ENCODE results near the gene ATP11A.
"Not testable (repeated sequence)": the region's sequence is repeated elsewhere in the genome, so short reads cannot be mapped to it uniquely, and the experiment has no call there.

The ATP11A gene

DNA sequence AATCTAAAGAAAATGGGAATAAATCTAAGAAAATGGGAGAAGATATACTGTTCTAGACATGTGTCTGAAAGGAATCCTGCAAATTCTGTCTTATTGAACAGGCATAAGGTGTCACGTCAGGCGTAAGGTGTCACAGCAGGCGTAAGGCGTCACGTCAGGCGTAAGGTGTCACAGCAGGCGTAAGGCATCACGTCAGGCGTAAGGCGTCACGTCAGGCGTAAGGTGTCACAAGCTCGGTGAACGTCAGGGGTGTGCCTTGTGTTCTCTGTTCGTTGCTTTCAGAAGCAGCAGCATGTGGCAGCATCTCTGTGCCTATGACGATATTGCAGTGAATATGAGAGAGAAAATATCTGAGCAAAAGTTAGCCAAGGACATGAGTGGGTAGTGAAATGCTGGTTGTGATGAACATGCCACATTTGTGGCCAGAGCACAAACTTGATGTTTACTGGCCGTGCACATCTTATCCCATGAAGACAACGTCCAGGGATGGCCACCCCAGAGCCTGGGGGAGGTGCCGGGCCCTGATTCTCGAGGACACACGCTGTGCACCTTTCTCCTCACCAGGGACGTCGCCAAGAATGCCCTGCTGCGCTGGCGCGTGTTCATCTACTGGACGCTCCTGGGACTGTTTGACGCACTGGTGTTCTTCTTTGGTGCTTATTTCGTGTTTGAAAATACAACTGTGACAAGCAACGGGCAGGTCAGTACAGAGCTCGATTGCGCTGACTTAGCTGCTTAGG lies 172.2 kb downstream of the ATP11A start:
- peak; percentile 34 for DNase-seq (ENCODE audit: low spot score)

DNA sequence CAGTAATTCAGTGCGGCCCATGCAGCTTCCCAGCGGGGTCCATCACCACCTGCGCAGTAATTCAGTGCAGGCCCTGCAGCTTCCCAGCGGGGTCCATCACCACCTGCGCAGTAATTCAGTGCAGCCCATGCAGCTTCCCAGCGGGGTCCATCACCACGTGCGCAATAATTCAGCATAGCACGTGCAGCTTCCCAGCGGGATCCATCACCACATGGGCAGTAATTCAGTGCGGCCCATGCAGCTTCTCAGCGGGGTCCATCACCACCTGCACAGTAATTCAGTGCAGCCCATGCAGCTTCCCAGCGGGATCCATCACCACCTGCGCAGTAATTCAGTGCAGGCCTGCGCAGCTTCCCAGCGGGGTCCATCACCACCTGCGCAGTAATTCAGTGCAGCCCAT lies 173.5 kb downstream of the ATP11A start:
- not testable (repeated sequence) for DNase-seq (ENCODE audit: low spot score)

DNA sequence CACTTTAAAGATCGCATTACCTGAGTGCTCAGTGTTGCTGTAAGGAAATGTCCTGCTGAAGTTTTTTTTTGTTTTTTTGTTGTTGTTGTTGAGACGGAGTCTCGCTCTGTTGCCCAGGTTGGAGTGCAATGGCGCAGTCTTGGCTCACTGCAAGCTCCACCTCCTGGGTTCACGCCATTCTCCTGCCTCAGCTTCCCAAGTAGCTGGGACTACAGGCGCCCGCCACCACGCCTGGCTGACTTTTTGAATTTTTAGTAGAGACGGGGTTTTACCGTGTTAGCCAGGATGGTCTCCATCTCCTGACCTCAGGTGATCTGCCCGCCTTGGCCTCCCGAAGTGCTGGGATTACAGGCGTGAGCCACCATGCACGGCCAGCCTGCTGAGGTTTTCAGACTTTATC lies 175.6 kb downstream of the ATP11A start:
- DNase-seq (ENCODE audit: low spot score) = not testable (repeated sequence)

DNA sequence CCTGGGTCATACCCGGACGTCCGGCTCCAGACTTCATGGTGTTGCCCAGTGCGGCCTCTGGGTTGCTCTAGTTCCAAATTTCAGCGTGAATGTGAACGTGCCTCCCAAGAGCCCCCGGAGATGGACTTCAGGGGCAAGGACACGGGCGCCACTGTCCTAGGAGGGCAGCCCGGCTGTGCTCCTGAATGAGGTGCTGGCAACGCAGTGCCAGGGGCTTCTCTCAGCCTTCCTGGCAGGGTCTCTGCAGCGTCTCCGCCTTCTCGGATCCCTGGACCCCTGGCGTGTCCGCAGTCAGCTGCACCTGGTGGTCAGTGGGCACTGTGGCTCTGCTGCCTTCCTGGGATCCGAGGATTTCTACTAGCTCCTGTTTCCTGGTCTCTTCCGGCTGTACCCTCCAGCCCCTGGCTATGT lies 177.5 kb downstream of the ATP11A start:
- no peak for DNase-seq (ENCODE audit: low spot score)

DNA sequence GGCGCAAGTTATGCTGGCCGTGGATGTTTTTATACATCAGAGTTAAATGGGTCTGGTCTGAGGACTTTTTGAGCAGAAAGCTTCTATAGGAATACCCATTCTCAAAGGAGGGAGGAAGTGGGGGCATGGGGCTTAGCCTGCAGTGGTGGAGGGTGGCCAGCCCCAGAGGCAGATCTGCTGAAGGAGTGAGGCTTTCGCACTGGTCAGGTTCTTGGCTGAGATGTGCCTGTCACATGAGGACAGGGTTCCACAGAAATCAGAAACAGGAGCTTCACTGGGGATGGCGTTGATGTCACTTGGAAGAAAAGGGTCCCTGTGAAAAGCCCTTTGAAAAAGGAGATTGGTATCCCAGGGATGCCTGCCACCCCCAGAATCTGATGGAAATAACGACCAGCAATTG lies 178.5 kb downstream of the ATP11A start:
- no peak for DNase-seq (ENCODE audit: low spot score)

DNA sequence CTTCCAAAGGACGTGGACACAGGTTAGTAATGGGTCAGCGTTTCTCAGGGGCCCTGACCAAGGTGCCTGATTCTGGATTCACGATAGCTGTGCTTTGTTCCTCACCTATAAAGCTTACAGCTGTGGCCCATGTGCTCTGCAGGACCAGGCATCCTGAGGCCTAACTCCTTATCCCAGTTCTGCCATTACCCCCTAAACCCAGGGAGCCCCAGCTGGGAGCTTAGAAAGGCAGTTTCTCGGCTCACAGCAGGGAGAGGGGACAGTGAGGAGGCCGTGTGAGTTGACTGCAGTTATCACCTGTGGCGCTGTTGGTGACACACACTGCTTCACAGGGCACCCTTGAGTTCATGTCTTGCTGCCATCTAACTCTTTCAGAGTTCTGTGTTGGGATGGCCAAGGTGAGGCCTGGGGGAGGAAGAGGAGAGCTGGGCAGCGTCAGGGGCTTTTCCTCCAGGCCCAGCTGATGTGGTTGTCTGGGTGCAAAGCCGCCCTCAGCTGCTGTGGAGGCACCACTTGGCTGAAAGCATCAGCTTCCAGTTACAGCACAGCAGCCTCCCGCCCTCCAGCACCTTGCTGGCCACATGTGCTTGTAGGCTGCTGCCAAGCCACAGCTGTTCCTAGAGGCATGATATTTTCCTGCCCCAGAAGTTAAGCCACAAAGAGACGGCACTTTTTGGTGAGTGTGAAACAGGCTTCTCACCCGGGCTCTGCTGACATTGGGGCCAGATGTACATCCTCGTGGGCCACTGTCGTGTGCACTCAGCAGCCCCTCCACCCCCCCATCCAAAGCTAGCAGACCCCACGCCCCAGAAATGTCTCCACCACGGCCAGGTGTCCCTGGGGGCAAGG lies 179.6 kb downstream of the ATP11A start:
- no peak for DNase-seq (ENCODE audit: low spot score)

DNA sequence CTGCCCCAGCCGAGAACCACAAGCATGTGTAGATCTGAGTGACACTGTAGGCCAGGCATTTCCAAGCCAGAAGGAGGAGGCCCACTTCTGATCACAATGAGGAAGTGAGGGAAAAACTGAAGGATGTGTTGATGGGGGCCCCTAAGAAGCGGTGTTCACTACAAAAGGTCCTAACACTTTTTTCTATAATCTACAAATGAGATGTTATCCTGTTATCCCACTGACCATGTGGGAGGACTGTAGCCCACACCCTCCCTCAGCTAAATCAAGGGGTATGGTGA lies 180.2 kb downstream of the ATP11A start:
- DNase-seq (ENCODE audit: low spot score) = no peak

DNA sequence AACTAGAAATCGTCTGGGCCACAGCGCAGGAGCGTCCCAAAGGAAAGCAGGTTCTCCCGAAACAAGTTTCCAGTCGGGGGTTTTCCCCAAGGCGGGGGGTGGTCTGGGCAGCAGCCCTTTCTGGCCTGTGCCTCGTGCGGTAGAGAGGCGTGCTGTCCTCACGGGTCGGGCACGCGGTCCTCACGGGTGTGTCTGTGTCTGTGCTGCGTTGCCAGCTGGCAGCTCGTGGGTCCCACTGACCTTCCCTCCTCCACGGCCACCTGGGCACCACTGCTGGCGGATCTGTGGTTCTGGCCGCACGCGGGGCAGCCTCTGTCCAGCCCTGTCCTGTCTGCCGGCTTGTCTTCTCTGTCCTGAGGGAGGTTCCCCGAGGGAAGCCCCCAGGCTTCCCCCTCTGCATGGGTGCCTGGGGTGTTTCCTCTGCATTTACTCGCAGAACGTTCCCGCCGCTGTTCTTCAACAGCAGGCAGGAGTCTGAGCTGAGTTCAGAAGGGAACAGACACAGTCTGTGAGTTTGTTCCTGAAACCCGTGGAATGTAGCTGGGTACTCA lies 181.0 kb downstream of the ATP11A start:
- DNase-seq (ENCODE audit: low spot score) = no peak

DNA sequence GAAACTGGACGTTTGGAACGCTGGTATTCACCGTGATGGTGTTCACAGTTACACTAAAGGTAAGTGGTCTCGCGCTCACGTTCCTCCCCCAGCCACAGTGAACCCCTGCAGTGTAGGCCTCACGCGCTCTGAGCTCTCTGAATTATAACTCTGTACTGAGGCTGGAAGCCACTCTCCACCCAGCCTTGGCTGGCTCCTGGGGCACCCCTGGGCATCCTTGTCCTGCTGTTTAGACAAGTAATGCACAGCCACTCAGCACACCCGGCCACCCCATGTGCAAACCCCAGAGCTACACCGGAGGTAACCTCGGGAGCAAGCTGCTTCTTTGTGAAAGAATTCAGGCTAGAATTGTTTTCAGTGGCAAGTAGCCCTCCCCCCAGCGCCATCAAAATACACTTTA lies 181.9 kb downstream of the ATP11A start:
- DNase-seq (ENCODE audit: low spot score) = no peak

DNA sequence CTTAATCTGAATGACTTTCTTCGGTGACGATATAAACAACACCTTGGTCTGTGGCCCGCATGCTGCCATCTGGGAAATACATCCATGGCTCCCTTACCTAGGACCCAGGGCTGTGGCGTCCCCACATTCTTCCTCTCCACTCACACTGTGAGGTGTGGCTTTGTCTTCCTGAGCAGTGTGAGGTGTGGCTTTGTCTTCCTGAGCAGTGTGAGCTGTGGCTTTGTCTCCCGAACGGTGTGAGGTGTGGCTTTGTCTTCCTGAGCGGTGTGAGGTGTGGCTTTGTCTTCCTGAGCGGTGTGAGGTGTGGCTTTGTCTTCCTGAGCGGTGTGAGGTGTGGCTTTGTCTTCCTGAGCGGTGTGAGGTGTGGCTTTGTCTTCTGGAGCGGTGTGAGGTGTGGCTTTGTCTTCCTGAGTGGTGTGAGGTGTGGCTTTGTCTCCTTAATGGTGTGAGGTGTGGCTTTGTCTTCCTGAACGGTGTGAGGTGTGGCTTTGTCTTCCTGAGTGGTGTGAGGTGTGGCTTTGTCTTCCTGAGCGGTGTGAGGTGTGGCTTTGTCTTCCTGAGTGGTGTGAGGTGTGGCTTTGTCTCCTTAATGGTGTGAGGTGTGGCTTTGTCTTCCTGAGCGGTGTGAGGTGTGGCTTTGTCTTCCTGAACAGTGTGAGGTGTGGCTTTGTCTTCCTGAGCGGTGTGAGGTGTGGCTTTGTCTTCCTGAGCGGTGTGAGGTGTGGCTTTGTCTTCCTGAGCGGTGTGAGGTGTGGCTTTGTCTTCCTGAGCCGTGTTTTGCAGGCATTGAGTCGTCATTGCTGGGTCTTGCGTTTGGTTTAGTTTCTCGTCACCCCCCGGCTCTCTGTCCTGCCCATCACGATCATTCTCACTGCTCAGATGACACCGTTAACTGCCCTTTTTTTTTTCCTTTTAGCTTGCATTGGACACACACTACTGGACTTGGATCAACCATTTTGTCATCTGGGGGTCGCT lies 183.1 kb downstream of the ATP11A start:
- DNase-seq (ENCODE audit: low spot score) = not testable (repeated sequence)

DNA sequence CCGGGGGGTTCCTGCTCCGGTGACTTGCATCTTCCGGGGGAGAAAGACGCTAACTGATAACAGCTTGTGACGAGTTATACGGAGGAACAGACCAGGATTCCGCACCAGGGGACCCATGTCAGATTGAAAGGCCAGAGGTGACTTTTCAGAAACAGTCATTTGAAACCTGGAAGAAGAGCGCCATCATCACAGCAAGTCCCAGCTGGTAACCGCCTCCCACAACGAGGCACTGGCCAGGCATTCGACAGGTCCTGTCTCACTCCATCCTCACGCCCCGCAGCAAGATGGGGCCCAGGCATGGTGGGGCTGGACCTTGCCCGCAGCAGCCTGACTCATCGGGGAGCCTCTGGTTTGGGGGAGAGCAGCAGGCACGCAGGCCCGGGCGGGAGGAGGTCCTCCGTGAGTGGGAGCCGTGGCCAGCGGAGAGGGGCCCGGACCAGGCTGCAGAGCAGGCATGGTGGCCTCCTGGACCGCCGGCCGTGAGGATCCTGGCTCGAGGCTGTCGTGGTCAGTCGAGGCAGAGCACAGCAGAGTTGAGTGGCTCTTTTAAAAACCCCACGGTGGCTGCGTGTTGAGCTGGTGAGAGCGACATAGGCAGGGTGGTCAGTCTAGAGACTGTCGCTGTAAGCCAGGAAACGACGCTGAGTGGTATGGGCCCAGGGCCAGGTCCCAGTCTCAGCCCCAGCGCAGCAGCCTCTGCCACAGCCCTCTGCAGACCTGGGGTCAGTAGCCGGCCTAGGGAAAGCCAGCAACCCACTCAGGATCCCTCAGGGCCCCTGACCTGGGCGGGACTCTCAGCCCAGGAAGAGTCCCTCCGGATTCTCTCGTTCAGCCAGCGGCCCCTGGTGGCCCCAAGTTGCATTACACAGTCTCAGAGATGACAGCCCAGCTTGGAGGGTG lies 184.3 kb downstream of the ATP11A start:
- peak; percentile 75 for DNase-seq (ENCODE audit: low spot score)

DNA sequence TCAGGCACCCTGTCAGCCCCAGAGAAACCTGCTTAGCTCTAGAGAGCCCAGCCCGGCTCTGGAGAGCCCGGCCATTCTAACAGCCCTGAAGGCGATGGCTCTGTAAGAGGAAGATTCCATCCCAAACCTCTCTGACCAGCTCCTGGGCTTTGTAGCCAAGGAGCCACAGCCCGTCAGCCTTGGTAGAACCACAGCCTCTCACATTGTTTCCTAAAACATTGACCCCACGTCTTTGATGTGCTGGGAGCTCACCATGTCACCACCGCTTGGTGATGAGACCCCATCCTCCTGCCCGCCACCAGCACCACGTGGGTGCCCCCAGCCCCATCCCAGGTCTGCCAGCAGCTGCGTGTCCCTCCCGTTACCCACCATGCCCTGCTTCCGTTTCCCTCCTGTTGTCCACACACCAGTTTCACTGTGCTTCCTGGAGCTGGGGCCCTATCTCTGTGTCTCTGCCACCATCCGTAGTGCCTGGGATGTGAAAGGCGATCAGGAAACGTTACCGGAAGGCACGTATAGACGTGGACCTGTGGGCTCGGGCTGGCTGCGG lies 185.0 kb downstream of the ATP11A start:
- DNase-seq (ENCODE audit: low spot score) = no peak

DNA sequence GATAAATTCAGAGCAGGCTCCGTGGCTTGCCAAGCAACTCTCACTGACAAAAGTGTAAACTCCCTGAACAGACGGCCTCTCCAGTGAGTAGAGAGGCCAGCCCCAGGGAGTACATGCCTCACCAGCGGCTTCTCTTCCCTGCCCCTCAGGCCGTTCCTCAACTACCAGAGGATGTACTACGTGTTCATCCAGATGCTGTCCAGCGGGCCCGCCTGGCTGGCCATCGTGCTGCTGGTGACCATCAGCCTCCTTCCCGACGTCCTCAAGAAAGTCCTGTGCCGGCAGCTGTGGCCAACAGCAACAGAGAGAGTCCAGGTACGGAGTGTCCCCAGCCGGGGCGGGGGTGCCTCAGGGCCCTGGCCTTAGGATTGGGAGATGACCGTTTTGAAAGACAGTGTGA lies 185.8 kb downstream of the ATP11A start:
- no peak for DNase-seq (ENCODE audit: low spot score)

DNA sequence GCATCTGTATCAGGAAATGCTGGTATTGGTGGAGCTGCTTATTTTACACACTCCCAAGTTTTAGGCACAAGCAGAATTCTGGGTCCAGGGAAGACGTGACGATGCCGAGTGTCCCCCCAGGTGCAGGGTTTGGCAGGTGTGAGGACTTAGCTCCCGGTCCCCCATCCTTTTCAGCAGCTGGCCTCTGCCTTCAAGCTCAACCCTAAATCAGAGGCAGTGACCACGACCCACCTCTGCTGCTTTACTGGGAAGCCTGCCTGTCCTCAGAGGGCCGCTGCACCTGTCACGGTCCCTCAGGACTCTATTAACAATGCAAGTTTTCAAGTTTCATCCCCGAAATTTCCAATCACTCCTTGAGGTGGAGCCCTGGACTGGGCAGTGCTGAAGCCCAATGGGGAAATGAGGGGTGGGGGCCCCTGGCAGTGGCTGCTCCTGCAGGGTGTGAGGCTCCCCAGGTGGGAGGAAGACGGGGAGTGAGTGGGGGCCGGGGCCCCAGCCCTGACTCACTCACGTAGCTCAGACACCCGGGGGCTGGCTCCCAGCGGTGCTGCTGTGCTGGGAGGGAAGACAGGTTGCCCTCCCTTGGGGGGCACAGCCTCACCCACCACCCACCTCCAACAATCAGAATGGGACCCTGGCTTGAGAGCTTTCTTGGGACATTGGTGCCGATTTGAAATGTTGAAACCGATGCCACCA lies 186.6 kb downstream of the ATP11A start:
- no peak for DNase-seq (ENCODE audit: low spot score)

DNA sequence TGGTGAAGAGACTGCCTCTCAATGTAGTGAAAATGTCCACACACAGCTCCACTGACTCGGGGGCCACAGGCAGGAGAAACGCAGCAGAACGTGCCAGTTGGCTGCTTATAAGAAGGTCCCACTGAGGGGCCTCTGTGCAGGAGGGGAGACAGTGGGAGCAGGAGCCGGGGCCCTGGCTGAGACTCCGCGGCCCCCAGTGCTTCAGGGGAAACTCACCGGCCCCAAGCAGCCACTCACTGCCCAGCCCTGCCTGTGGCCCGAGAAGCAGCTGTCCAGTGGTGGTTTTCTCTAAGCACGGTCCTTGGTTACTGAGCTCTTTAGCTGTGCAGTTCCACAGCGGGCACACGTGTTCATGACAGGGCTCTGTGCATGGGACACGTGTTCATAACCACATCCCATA lies 187.2 kb downstream of the ATP11A start:
- no peak for DNase-seq (ENCODE audit: low spot score)

DNA sequence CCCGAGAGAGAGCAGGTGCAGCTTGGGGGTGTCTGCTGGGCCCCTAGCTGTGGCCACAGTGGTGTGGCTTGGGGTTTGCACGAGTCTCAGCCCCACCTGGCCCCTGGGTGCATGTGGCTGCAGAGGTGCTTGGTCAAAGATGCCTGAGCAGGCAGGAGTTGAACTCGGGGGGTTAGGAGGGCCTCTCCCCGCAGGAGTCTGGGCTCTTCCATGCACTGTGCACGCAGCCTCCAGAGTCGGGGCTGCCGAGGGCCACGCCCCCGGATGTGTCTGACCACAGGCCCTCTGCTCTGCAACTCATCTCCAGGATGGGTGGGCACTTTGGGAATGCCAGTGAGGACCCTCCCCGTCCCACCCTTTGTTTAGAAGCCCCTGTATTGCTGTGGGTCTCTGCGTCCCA lies 187.7 kb downstream of the ATP11A start:
- no peak for DNase-seq (ENCODE audit: low spot score)

DNA sequence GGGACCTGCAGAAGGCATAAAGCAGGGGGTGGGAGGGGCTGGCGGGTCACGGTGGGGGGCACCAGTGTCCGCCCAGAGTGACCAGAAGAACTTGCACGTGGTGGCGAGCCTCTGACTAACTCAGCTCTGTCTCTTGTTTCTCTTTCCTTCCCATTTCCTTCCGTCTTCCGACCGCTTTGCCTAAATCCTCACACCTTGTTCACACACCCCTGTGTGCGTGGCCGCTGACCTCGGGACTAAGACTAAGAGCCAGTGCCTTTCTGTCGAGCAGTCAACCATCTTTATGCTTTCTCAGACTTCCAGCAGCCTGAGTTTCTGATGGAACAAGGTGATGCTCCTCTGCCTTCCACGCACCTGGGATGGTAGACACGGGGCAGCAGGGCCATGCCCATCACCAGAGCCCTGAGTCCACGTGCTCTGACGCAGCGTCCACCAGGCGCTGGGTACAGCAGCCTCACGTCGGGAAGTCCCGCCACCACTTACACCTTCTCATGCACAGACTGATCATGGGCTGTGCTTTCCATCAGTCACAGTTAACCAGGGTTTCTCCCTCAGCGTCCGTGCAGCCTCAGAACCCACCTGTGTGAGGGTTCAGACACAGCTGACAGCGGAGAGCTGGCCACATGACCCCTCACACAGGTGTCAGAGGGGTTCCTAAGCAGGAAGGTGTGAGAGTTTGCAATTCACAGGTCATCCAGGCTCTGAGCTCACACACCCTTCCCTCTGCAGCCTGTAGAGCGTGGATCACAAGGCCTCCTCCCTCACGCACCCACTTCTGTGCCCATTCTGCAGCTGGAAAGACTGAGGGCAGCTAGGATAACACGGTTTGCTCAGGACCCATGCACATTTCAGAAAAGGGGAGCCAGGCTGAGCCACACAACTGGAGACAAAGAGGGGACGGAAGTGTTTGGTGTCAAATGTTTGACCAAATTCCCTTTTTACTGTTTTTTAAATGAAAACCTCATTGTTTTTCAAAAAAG lies 188.4 kb downstream of the ATP11A start:
- DNase-seq (ENCODE audit: low spot score) = no peak

DNA sequence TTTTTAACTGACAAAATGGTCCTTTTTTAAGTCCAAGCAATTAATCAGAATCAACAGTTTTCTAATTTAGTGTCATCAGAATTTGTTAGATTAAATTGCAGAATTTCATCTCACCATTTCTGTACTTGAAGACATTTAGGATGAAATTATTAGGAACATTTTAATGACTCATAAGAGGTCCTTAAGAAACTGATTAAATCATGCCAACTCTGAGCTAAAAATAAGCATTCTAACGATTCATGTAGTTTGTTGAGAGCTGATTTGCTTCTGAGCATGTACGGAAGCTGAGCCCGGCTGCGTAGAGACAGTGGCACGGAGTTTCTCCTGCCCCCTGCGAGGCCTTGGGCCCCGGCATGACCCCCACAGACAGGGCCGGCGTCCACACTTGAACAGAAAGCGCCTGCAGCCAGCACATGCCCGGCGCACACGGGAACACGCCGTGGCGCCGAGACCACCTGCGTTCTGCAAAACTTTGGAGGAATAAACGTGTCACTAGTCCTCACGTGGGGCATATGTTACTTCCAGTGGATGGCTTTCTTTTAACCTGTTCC lies 189.5 kb downstream of the ATP11A start:
- DNase-seq (ENCODE audit: low spot score) = no peak

DNA sequence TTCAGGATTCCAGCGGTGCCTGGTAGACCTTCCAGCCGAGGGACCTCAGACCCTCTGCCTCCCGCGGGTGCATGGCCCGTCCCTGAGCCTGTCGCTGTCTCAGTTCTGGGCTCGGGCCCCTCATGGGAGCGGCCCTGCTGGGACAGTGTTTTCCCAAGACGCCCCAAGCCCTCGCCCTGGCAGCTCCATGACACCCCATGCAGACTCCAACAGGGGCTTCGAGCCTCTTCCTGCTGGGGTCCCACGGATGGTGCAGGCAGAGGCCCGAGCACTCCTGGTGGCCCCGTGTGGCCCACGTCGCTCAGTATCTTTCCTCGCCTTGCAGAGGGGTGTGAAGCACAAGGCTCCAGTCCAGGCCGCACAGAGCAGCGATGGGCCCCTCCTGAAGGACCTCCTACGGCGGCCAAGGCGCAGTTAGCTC lies 190.4 kb downstream of the ATP11A start:
- DNase-seq (ENCODE audit: low spot score) = no peak

Data from Ammon's horn (tissue), 1 donor.